HUES6 (cell line): Measurements from ENCODE around the gene SKAP1.
"Not testable (repeated sequence)": the region's sequence is repeated elsewhere in the genome, so short reads cannot be mapped to it uniquely, and the experiment has no call there.

ENCODE experiments used
- H3K27ac ChIP-seq: 2 replicates; pipeline ENCODE4 v1.7.0; 2013; ENCODE audit warnings: low read depth, mild to moderate bottlenecking, low read length, inconsistent platforms
- H3K27me3 ChIP-seq: 2 replicates; pipeline ENCODE4 v1.6.1; 2013; ENCODE audit warnings: low read length; ENCODE audit not compliant: control insufficient read depth, insufficient read depth
- H3K36me3 ChIP-seq: 2 replicates; pipeline ENCODE4 v1.6.1; 2013; ENCODE audit warnings: low read length; ENCODE audit not compliant: control insufficient read depth, insufficient read depth
- H3K4me1 ChIP-seq: 2 replicates; pipeline ENCODE4 v1.6.1; 2013; ENCODE audit warnings: low read length; ENCODE audit not compliant: control insufficient read depth, insufficient read depth
- H3K4me3 ChIP-seq: 2 replicates; pipeline ENCODE4 v1.5.1; 2013; ENCODE audit warnings: low read depth, low read length
- H3K9ac ChIP-seq: one replicate; pipeline ENCODE4 v1.6.1; 2013; ENCODE audit warnings: mild to moderate bottlenecking, low read length
- H3K9me3 ChIP-seq: 2 replicates; pipeline ENCODE4 v1.6.1; 2013; ENCODE audit warnings: low read depth, low read length; ENCODE audit not compliant: control insufficient read depth, insufficient read depth

The SKAP1 gene

DNA sequence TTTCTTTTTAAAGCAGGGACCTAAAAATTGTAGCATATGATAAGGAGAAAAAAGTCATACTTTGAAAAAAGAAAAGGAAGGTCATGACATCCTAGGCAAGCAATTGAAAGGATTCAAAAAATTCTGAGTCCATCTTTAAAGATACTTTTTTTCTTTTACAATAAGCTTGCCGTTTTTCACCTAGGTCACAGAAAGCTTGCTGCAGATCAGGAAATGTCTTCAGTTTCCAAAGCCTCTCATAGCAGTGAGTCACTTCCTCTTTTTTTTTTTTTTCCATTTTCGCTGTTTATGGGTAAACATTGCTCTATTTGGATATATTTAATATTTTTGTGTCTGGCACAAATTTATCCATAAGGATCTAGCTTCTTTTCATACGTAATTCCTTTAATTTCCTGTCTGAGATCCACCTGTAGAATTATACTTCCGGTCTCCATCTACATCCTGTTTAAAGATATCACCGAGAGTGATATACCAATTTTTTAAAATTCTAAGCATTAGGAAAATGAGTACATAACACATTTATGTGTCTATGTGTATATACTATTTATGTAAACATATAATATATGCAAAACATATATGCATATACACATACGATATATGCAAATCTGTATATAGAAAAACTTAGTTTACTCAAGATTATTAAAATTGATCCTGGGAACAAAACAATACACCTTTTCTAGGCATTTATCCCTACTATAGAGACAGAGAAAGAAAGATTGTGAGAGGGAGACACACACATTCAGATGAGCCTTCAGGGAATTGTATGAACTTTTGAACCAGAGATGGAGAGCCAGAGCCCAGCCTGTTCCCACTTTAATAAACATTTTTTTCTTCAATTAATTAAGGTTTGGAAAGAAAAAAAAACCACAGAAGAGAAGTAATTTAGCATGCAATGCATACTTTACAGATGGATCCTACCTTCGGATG is 134.4 kb downstream of the SKAP1 start:
- Histone ChIP-seq H3K27ac (no peak overlapping the region), H3K36me3 (no peaks in the 10 kb centered on the region), H3K9me3 (no peaks in the 10 kb centered on the region), H3K4me1 (peaks cover 5% of the 10 kb centered on the region; the same call in 1 of the 2 replicates), H3K9ac (no peak overlapping the region), H3K4me3 (no peak overlapping the region), H3K27me3 (no peaks in the 10 kb centered on the region)

GRCh38 chr17:48294806-48295361 is 135.1 kb downstream of the SKAP1 start:
- no peak overlapping the region for H3K9ac ChIP-seq
- no peak overlapping the region for H3K27ac ChIP-seq
- H3K36me3 ChIP-seq: no peaks in the 10 kb centered on the region
- H3K9me3 ChIP-seq: no peaks in the 10 kb centered on the region
- peaks cover 5% of the 10 kb centered on the region; the same call in 1 of the 2 replicates for H3K4me1 ChIP-seq
- H3K4me3 ChIP-seq: no peak overlapping the region
- no peaks in the 10 kb centered on the region for H3K27me3 ChIP-seq

GRCh38 chr17:48294020-48294805 is 135.8 kb downstream of the SKAP1 start:
- Histone ChIP-seq H3K27ac (no peak overlapping the region), H3K4me1 (peaks cover 5% of the 10 kb centered on the region; the same call in 1 of the 2 replicates), H3K9ac (no peak overlapping the region), H3K9me3 (no peaks in the 10 kb centered on the region), H3K36me3 (no peaks in the 10 kb centered on the region), H3K27me3 (no peaks in the 10 kb centered on the region), H3K4me3 (no peak overlapping the region)

DNA sequence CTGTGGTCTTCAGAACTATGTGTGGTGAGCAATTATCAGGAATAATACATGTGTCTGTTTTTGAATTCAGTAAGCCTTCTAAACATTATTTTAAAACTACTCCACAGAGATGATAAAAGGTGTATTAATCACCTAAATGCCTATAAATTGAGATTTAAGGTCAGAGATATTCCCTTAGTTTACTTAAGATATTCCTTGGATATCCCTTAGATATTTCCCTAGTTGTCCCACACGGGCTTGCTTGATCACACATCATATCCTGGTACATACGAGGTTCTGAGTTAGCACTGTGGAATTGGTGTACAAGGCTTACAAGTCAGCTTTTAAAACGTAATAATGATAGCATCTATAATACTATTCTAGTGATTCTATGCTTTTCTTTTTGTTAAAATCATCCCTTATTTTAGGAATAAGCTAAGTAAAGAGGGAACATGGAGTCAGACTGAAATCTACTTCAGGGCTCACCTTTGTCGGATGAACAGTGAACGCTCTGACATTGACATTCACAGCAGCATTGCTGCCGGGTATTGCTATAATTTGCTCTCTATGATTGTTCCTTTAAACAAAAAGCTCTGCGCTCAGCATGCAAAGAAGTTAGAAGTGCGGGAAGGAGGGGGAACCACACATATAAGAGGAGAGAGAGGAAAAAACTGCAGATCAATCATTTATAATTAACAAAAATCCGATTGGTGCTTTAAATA is 136.5 kb downstream of the SKAP1 start:
- Histone ChIP-seq H3K27me3 (no peaks in the 10 kb centered on the region), H3K9ac (no peak overlapping the region), H3K4me1 (peaks cover 5% of the 10 kb centered on the region; the same call in 1 of the 2 replicates), H3K36me3 (no peaks in the 10 kb centered on the region), H3K9me3 (no peaks in the 10 kb centered on the region), H3K27ac (no peak overlapping the region), H3K4me3 (no peak overlapping the region)

DNA sequence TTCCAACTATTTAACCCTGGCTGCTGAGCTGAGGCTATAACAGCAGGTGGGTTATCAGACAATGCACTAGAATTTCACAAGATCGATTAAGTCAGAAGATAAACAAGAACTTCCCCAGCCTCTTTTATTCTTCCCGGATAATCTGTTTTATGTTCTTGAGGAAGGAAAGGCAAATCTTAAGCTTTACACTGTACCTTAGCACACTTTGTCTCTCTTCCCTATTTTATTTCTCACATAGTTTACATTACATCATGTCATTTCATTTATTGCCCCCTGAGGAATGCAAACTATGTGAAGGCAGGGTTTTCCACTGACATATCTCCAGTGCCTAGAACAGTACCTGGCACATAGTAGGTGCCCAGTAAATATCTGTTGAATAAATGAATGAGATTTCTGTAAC is 139.6 kb downstream of the SKAP1 start:
- H3K4me1 ChIP-seq: peaks cover 5% of the 10 kb centered on the region; the same call in 1 of the 2 replicates
- H3K27ac ChIP-seq: no peak overlapping the region
- H3K4me3 ChIP-seq: no peak overlapping the region
- no peaks in the 10 kb centered on the region for H3K36me3 ChIP-seq
- no peaks in the 10 kb centered on the region for H3K9me3 ChIP-seq
- H3K27me3 ChIP-seq: no peaks in the 10 kb centered on the region
- H3K9ac ChIP-seq: no peak overlapping the region

DNA sequence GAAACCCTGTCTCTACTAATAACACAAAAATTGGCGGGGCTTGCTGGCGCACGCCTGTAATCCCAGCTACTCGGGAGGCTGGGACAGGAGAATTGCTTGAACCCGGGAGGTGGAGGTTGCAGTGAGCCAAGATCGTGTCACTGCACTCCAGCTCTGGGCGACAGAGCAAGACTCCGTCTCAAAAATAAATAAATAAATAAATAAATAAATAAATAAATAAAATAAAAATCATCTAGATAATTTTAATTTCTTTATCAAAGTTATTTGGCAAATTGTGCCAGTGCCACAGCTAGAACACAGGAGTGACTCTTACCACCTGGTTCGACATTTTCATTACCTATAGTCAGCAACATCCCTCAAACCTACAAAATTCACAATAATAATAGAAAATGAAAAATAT is 143.1 kb downstream of the SKAP1 start:
- H3K27ac ChIP-seq, H3K9ac ChIP-seq, H3K4me3 ChIP-seq, H3K27me3 ChIP-seq, H3K9me3 ChIP-seq, H3K4me1 ChIP-seq, H3K36me3 ChIP-seq: not testable (repeated sequence)

GRCh38 chr17:48285614-48286013 is 144.4 kb downstream of the SKAP1 start:
- H3K9ac ChIP-seq: no peak overlapping the region
- H3K4me3 ChIP-seq: no peak overlapping the region
- no peaks in the 10 kb centered on the region for H3K27me3 ChIP-seq
- no peaks in the 10 kb centered on the region for H3K36me3 ChIP-seq
- no peaks in the 10 kb centered on the region for H3K9me3 ChIP-seq
- H3K27ac ChIP-seq: no peak overlapping the region
- 0 out of 2 replicates have a peak, but pooled peaks cover 2% of the 10 kb centered on the region for H3K4me1 ChIP-seq

DNA sequence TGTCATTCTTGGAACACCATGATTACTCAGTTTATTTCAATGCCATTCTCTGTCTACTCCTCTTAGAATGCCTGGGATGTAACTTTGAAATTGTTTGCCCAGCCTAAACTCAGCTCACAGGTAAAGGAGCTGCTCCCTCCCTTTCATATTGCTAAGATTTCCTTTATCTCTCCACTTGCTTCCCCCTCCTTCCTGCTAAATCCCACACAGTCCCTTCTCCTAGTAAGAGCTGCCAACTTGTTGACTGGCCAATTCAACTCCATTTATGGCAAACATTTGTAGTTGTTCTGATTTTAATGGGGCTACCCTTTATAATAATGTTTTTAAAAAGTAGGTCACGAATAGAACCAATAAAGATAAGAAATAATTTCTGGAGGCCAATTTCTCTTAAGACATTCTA is 146.1 kb downstream of the SKAP1 start:
- Histone ChIP-seq H3K36me3 (no peaks in the 10 kb centered on the region), H3K9me3 (no peaks in the 10 kb centered on the region), H3K27me3 (no peaks in the 10 kb centered on the region), H3K4me1 (0 out of 2 replicates have a peak, but pooled peaks cover 2% of the 10 kb centered on the region), H3K4me3 (no peak overlapping the region), H3K27ac (no peak overlapping the region), H3K9ac (no peak overlapping the region)

DNA sequence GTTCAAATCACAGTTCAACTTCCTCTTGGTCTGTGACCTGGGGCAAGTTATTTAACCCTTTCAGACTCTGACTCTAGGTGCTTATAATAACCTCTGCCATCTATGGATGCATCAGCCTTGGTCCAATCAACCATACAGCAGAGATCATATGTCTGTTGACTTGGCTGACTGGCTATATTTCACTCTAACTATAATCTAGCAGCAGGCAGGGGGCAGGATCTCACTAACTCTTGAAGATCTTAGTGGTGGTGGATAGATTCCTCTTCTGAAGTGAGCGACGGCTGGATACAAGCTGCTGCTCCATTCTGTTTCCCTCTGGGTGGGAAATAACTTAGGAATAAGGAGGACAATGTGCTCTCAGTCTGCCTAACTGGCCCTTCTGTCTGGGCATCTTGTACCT is 146.6 kb downstream of the SKAP1 start:
- H3K4me1 ChIP-seq: 0 out of 2 replicates have a peak, but pooled peaks cover 2% of the 10 kb centered on the region
- H3K36me3 ChIP-seq: no peaks in the 10 kb centered on the region
- no peaks in the 10 kb centered on the region for H3K27me3 ChIP-seq
- H3K9ac ChIP-seq: no peak overlapping the region
- H3K4me3 ChIP-seq: no peak overlapping the region
- H3K27ac ChIP-seq: no peak overlapping the region
- H3K9me3 ChIP-seq: no peaks in the 10 kb centered on the region

DNA sequence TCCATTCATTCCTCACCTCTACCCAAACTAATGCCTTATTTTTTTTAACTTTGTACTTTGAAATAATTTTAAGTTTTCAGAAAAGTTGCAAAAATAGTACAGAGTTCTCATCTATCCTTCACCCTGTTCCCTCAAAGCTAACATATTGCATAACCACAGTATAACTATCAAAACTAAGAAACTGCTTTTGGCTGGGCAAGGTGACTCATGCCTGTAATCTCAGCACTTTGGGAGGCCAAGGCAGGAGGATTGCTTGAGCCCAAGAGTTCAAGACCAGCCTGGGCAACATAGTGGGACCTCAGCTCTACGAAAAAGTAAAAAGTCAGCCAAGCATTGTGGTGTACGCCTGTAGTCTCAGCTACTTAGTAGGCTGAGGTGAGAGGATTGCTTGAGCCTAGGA is 147.7 kb downstream of the SKAP1 start:
- Histone ChIP-seq H3K36me3 (no peaks in the 10 kb centered on the region), H3K27ac (no peak overlapping the region), H3K4me1 (0 out of 2 replicates have a peak, but pooled peaks cover 2% of the 10 kb centered on the region), H3K9ac (no peak overlapping the region), H3K9me3 (no peaks in the 10 kb centered on the region), H3K4me3 (no peak overlapping the region), H3K27me3 (no peaks in the 10 kb centered on the region)
